ENCODE data around the gene CPSF4L.

CPSF4L gene

GRCh38 chr17:73289549-73290254, 28.0 kb upstream of the CPSF4L start:
- no peak for DNase-seq

GRCh38 chr17:73288534-73289302, 27.0 kb upstream of the CPSF4L start:
- DNase-seq: no peak

GRCh38 chr17:73286863-73287296, 25.2 kb upstream of the CPSF4L start:
- DNase-seq: no peak

GRCh38 chr17:73285916-73286862, 24.5 kb upstream of the CPSF4L start:
- no peak for DNase-seq

- no peak for DNase-seq
Observed at GRCh38 chr17:73285603-73285908, 23.9 kb upstream of the CPSF4L start.

GRCh38 chr17:73284906-73285602, 23.4 kb upstream of the CPSF4L start:
- DNase-seq: no peak

GRCh38 chr17:73284354-73284753, 22.7 kb upstream of the CPSF4L start:
- no peak for DNase-seq

GRCh38 chr17:73283841-73284282, 22.2 kb upstream of the CPSF4L start:
- DNase-seq: no peak

- no peak for DNase-seq
Observed at GRCh38 chr17:73283250-73283649, 21.6 kb upstream of the CPSF4L start.

- DNase-seq: no peak
Observed at GRCh38 chr17:73282629-73283028, 20.9 kb upstream of the CPSF4L start.

GRCh38 chr17:73281928-73282327, 20.2 kb upstream of the CPSF4L start:
- DNase-seq: no peak

- DNase-seq: no peak
Observed at GRCh38 chr17:73280191-73280590, 18.5 kb upstream of the CPSF4L start.

GRCh38 chr17:73279704-73280103, 18.0 kb upstream of the CPSF4L start:
- DNase-seq: no peak

- no peak for DNase-seq
Observed at GRCh38 chr17:73278465-73279453, 17.1 kb upstream of the CPSF4L start.

GRCh38 chr17:73278049-73278464, 16.4 kb upstream of the CPSF4L start:
- DNase-seq: no peak

- no peak for DNase-seq
Observed at GRCh38 chr17:73274490-73274889, 12.8 kb upstream of the CPSF4L start.

- DNase-seq: no peak
Observed at GRCh38 chr17:73272906-73273218, 11.2 kb upstream of the CPSF4L start.

- DNase-seq: no peak
Observed at GRCh38 chr17:73271072-73271471, 9.4 kb upstream of the CPSF4L start.

- DNase-seq: no peak
Observed at GRCh38 chr17:73269791-73270190, 8.1 kb upstream of the CPSF4L start.

- no peak for DNase-seq
Observed at GRCh38 chr17:73269329-73269615, 7.6 kb upstream of the CPSF4L start.

- no peak for DNase-seq
Observed at GRCh38 chr17:73268582-73269328, 7.1 kb upstream of the CPSF4L start.

Measured in stimulated activated CD4-positive, alpha-beta T cell treated with anti-CD3 and anti-CD28 coated beads, Interleukin-12 subunit alpha, Interleukin-12 subunit beta, amount 100 ng/mL, for 4 hours (primary cell).